NCI-H774 (cell line): ENCODE data around the gene HDLBP.

ENCODE experiments used
- DNase-seq: peaks from one replicate; lab custom pipeline; 2025; lab: John Stamatoyannopoulos, UW

HDLBP gene

GRCh38 chr2:241254904-241255351 lies 60.5 kb downstream of the HDLBP start:
- DNase-seq, result no peak

- no peak for DNase-seq
Measured at GRCh38 chr2:241252778-241253475, 62.5 kb downstream of the HDLBP start.

- DNase-seq, result no peak
Measured at GRCh38 chr2:241249654-241250053, 65.8 kb downstream of the HDLBP start.

GRCh38 chr2:241248897-241249296 lies 66.6 kb downstream of the HDLBP start:
- DNase-seq, result no peak

GRCh38 chr2:241248289-241248688 lies 67.2 kb downstream of the HDLBP start:
- no peak for DNase-seq

GRCh38 chr2:241244368-241244767 lies 71.1 kb downstream of the HDLBP start:
- DNase-seq, result no peak

GRCh38 chr2:241242306-241242705 lies 73.2 kb downstream of the HDLBP start:
- DNase-seq, result no peak

- DNase-seq, result no peak
Measured at GRCh38 chr2:241241669-241242068, 73.8 kb downstream of the HDLBP start.

- no peak for DNase-seq
Measured at GRCh38 chr2:241240320-241241004, 75.0 kb downstream of the HDLBP start.

GRCh38 chr2:241239552-241240202 lies 75.8 kb downstream of the HDLBP start:
- no peak for DNase-seq

- DNase-seq, result no peak
Measured at GRCh38 chr2:241238693-241239198, 76.7 kb downstream of the HDLBP start.

- DNase-seq, result no peak
Measured at GRCh38 chr2:241237949-241238371, 77.5 kb downstream of the HDLBP start.

GRCh38 chr2:241237047-241237446 lies 78.4 kb downstream of the HDLBP start:
- DNase-seq, result no peak

- DNase-seq, result no peak
Measured at GRCh38 chr2:241235859-241236593, 79.4 kb downstream of the HDLBP start.

GRCh38 chr2:241234962-241235740 lies 80.3 kb downstream of the HDLBP start:
- DNase-seq, result no peak

GRCh38 chr2:241234066-241234790 lies 81.2 kb downstream of the HDLBP start:
- DNase-seq, result no peak

- DNase-seq, result no peak
Measured at GRCh38 chr2:241232736-241233575, 82.5 kb downstream of the HDLBP start.

- DNase-seq, result no peak
Measured at GRCh38 chr2:241230435-241230834, 85.0 kb downstream of the HDLBP start.

GRCh38 chr2:241229563-241230401 lies 85.7 kb downstream of the HDLBP start:
- no peak for DNase-seq
